Upper lobe of left lung (tissue), 6 donors: ENCODE results near the gene TK2. TPM values are rescaled to one million over a fixed set of nuclear protein-coding genes. Genes with fewer than 3 reads are reported as not detected.

ENCODE experiments used
- ATAC-seq, 2 donors: fragments of 200-7000 bp; cut with Tn5 transposase; one replicate each; pipeline ENCODE4 v1.9.1; 2022; ENCODE audit warnings: mild to moderate bottlenecking in 2 of 2, moderate library complexity in 2 of 2; ENCODE audit not compliant: low FRiP score in 2 of 2
- DNase-seq, 2 donors: peaks; one replicate each; pipeline ENCODE4 v3.0.0-alpha.2; 2019 to 2020
- H3K27ac ChIP-seq, 4 donors: fragments of 200-600 bp; sonication (generic); one replicate each; pipeline ENCODE4 v1.5.1; 2016 to 2019
- H3K27me3 ChIP-seq, 4 donors: fragments of 200-600 bp; sonication (generic); one replicate each; pipeline ENCODE4 v1.5.1; 2017 to 2019
- H3K36me3 ChIP-seq, 4 donors: fragments of 200-600 bp; sonication (generic); one replicate each; pipeline ENCODE4 v1.5.1; 2016 to 2019
- H3K4me1 ChIP-seq, 4 donors: fragments of 200-600 bp; sonication (generic); one replicate each; pipeline ENCODE4 v1.5.1; 2018 to 2019
- H3K4me3 ChIP-seq, 4 donors: fragments of 200-600 bp; sonication (generic); one replicate each; pipeline ENCODE4 v1.5.1; 2017 to 2019; ENCODE audit warnings: mild to moderate bottlenecking in 2 of 4, moderate library complexity in 1 of 4
- H3K9me3 ChIP-seq, 4 donors: fragments of 200-600 bp; sonication (generic); one replicate each; pipeline ENCODE4 v1.5.1; 2018 to 2019
- CTCF ChIP-seq, 6 experiments: fragments of 450-650 bp in 4 of 6; fragments of 200-600 bp in 2 of 6; sonication (generic) in 2 of 6; IDR thresholded peaks; one replicate each; pipeline ENCODE4 v1.5.1; 2016 to 2019; ENCODE audit warnings: antibody characterized with exemption in 6 of 6
- EP300 ChIP-seq, 4 donors: sonication (generic); formaldehyde crosslinking; IDR thresholded peaks; one replicate each; pipeline ENCODE4 v1.5.1; 2017; ENCODE audit warnings: antibody characterized with exemption in 4 of 4, control low read depth in 2 of 4
- POLR2A ChIP-seq, 4 donors: fragments of 450-650 bp; IDR thresholded peaks; one replicate each; pipeline ENCODE4 v1.5.1; 2016 to 2017; ENCODE audit warnings: antibody characterized with exemption in 4 of 4, mild to moderate bottlenecking in 2 of 4
- POLR2AphosphoS5 ChIP-seq, 2 donors: sonication (generic); formaldehyde crosslinking; IDR thresholded peaks; one replicate each; pipeline ENCODE4 v1.5.1; 2017; ENCODE audit warnings: antibody characterized with exemption in 2 of 2
- WGBS, 2 donors: methylation state at CpG; one replicate each; pipeline ENCODE4 v1.1.5; 2017 to 2018; 5-methylcytosine and 5-hydroxymethylcytosine counted together
- total RNA-seq, 6 donors: library from RNA; depleted of rRNA in 4 of 6; stranded (reverse); fragments of >200 nt in 4 of 6; gene quantifications; one replicate each; pipeline versions ENCODE4 v1.1.0 to v1.2.1, GENCODE V29; 2016 to 2021
- donor health status: DM: no; HTN: no; CAD: no; lungs with moderate emphysema.
- donor health status: DM: no; HTN: yes; CAD: no; lungs with severe emphysema.

Gene TK2
- total RNA-seq, 6 donors from 2014 or later = 28.2 to 54.0 (median 36.6) TPM

GRCh38 chr16:66548068-66548467 is 1.9 kb downstream of the TK2 start:
- DNase-seq (no peak), ATAC-seq (no peak)
- Histone ChIP-seq H3K9me3 (no peaks in the 10 kb centered on the region), H3K4me1 (peaks cover 30 to 51% (median 41%) of the 10 kb centered on the region in 4 donors), H3K36me3 (peaks cover 0 to 13% (median 4%) of the 10 kb centered on the region in 4 donors), H3K27ac (peak overlapping the region; percentile 96 to 99 (median 98)), H3K27me3 (no peaks in the 10 kb centered on the region), H3K4me3 (no peak overlapping the region)
- 83 to 84% methylated on average over 4 of the region's 4 CpGs for WGBS, 2 donors
- TF ChIP-seq POLR2AphosphoS5 (IDR thresholded peaks at IDR 0.05) = no peak
- TF ChIP-seq CTCF (IDR thresholded peaks at IDR 0.05) = no peak
- no peak for TF ChIP-seq EP300 (IDR thresholded peaks at IDR 0.05)
- TF ChIP-seq POLR2A (IDR thresholded peaks at IDR 0.05) = no peak

GRCh38 chr16:66547101-66547989 is 2.6 kb downstream of the TK2 start:
- Histone ChIP-seq H3K27ac (peak overlapping the region; percentile 96 to 99 (median 98)), H3K4me1 (peaks cover 30 to 48% (median 40%) of the 10 kb centered on the region in 4 donors), H3K4me3 (no peak overlapping the region), H3K9me3 (no peaks in the 10 kb centered on the region), H3K36me3 (peaks cover 0 to 14% (median 4%) of the 10 kb centered on the region in 4 donors), H3K27me3 (no peaks in the 10 kb centered on the region)
- 93 to 96% methylated on average over 5 of the region's 5 CpGs for WGBS, 2 donors
- TF ChIP-seq EP300 (IDR thresholded peaks at IDR 0.05) (no peak), CTCF (IDR thresholded peaks at IDR 0.05) (no peak), POLR2A (IDR thresholded peaks at IDR 0.05) (no peak), POLR2AphosphoS5 (IDR thresholded peaks at IDR 0.05) (no peak)
- DNase-seq (no peak), ATAC-seq (no peak)

GRCh38 chr16:66544016-66544757 is 5.7 kb downstream of the TK2 start:
- no peaks in the 10 kb centered on the region for H3K27me3 ChIP-seq
- peaks cover 15 to 28% (median 18%) of the 10 kb centered on the region in 4 donors for H3K4me1 ChIP-seq
- H3K27ac ChIP-seq = peak overlapping the region in 1 of 4 donors; percentile 27
- H3K36me3 ChIP-seq = peaks cover 0 to 30% (median 10%) of the 10 kb centered on the region in 4 donors
- 52 to 60% methylated on average over 7 of the region's 7 CpGs for WGBS, 2 donors
- DNase-seq (no peak), ATAC-seq (no peak)
- H3K9me3 ChIP-seq = no peaks in the 10 kb centered on the region
- TF ChIP-seq POLR2AphosphoS5 (IDR thresholded peaks at IDR 0.05) (no peak), CTCF (IDR thresholded peaks at IDR 0.05) (no peak), POLR2A (IDR thresholded peaks at IDR 0.05) (no peak), EP300 (IDR thresholded peaks at IDR 0.05) (no peak)
- H3K4me3 ChIP-seq = no peak overlapping the region

GRCh38 chr16:66543541-66543940 is 6.4 kb downstream of the TK2 start:
- H3K9me3 ChIP-seq = no peaks in the 10 kb centered on the region
- H3K27ac ChIP-seq = peak overlapping the region in 1 of 4 donors; percentile 27
- no peak for DNase-seq
- TF ChIP-seq POLR2AphosphoS5 (IDR thresholded peaks at IDR 0.05) = no peak
- no peak for TF ChIP-seq CTCF (IDR thresholded peaks at IDR 0.05)
- TF ChIP-seq EP300 (IDR thresholded peaks at IDR 0.05) = no peak
- TF ChIP-seq POLR2A (IDR thresholded peaks at IDR 0.05) = no peak
- 80 to 94% methylated on average over 5 to 6 of the region's 6 CpGs for WGBS, 2 donors
- no peaks in the 10 kb centered on the region for H3K27me3 ChIP-seq
- peaks cover 9 to 22% (median 11%) of the 10 kb centered on the region in 4 donors for H3K4me1 ChIP-seq
- no peak overlapping the region for H3K4me3 ChIP-seq
- no peak for ATAC-seq
- peaks cover 0 to 30% (median 10%) of the 10 kb centered on the region in 4 donors for H3K36me3 ChIP-seq
